ENCODE results near the gene LCN12. TPM values are rescaled to one million over a fixed set of nuclear protein-coding genes. Genes with fewer than 3 reads are reported as not detected.

LCN12 gene
- total RNA-seq, 2 donors from 2014 or later: 6.5 to 8.6 TPM

DNA sequence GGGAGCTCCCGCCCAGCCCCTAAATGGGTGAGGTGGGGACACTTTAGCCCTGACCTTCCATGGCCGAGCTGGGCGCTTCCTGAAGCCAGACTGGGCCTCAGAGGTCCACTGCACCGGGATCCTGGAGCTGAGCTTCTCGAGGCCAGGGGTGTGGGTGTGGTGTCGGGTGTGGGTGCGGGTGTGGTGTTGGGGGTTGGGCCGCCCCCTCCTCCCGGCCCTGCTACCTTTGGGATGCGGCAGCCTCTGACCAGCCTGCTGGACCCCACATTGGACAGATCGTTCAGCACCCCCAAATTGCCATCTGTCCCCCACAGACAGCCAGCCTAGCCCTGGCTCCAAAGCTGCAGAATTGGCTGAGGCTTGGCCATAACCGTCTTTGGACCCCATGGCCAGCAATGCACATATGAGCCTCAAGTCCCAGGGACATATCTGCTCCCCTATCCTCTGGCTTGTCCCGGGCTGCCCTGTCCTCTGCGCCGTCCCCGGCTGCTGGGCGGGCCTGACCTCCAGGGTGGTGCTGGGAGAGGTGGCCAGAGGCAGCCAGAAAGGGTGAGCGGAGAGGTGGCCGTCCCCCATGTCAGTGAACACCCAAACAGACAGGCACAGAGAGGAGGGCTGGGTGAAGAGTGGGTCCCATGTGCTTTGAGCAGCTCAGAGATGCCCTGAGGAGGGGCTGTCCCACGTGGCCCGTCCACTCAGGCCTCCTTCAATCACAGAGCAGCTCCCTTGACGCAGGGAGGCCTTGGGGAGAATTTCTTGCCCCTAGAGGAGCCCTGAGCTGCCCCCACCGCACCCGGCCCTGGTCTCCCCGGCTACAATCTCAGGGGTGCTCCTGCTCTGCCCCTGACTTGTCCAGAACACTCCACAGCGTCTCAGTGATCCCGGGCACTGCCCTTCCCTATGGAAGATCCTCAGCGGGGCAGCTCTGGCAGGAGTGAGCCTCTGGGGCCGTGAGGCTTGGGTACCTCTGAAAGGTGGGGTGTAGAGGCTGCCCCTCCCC, 21.8 kb downstream of the LCN12 start:
- TF ChIP-seq CTCF (IDR thresholded peaks at IDR 0.05): no peak
- Histone ChIP-seq H3K27ac (no peak overlapping the region), H3K27me3 (no peaks in the 10 kb centered on the region), H3K4me3 (no peak overlapping the region), H3K9ac (ENCODE audit: low read depth in 2 of 2, low read length in 2 of 2) (no peak overlapping the region), H3K4me1 (peaks cover 4% of the 10 kb centered on the region), H3K9me3 (no peaks in the 10 kb centered on the region), H3K36me3 (no peaks in the 10 kb centered on the region)
- intact Hi-C loops (cut with DNase I): no loop called here
- DNase-seq: no peak

GRCh38 chr9:136974817-136975535, 22.9 kb downstream of the LCN12 start:
- no peak for TF ChIP-seq CTCF (IDR thresholded peaks at IDR 0.05)
- H3K4me1 ChIP-seq: peaks cover 4% of the 10 kb centered on the region
- H3K9me3 ChIP-seq: no peaks in the 10 kb centered on the region
- H3K36me3 ChIP-seq: no peaks in the 10 kb centered on the region
- intact Hi-C loops (cut with DNase I): no loop called here
- H3K9ac ChIP-seq (ENCODE audit: low read depth in 2 of 2, low read length in 2 of 2): no peak overlapping the region
- DNase-seq: no peak
- H3K4me3 ChIP-seq: no peak overlapping the region
- no peaks in the 10 kb centered on the region for H3K27me3 ChIP-seq
- H3K27ac ChIP-seq: no peak overlapping the region

GRCh38 chr9:136975644-136976043, 23.6 kb downstream of the LCN12 start:
- Histone ChIP-seq H3K9me3 (no peaks in the 10 kb centered on the region), H3K27ac (no peak overlapping the region)

GRCh38 chr9:136977223-136977622, 25.1 kb downstream of the LCN12 start, which contains the start of gene PTGDS:
Gene PTGDS (plus strand): TSS chr9:136977504. CDS start chr9:136977579, 75 bp downstream.
- intact Hi-C loops (cut with DNase I): no loop called here
- DNase-seq: no peak
- H3K4me3 ChIP-seq: peak within 1 kb of the TSS; percentile 43
- H3K9me3 ChIP-seq: no peaks in the 10 kb centered on the region
- H3K27me3 ChIP-seq: no peaks in the 10 kb centered on the region
- H3K9ac ChIP-seq (ENCODE audit: low read depth in 2 of 2, low read length in 2 of 2): peak within 1 kb of the TSS in 1 of 2 donors; percentile 35
- H3K4me1 ChIP-seq: peaks cover 4% of the 10 kb centered on the region
- H3K36me3 ChIP-seq: no peaks in the 10 kb centered on the region
- no peak within 1 kb of the TSS for H3K27ac ChIP-seq
- no peak for TF ChIP-seq CTCF (IDR thresholded peaks at IDR 0.05)

More at GRCh38 chr9:136975644-136976043, 23.6 kb downstream of the LCN12 start:
- H3K4me3 ChIP-seq: no peak overlapping the region
- H3K4me1 ChIP-seq: peaks cover 4% of the 10 kb centered on the region
- DNase-seq: no peak
- H3K36me3 ChIP-seq: no peaks in the 10 kb centered on the region
- no peak overlapping the region for H3K9ac ChIP-seq (ENCODE audit: low read depth in 2 of 2, low read length in 2 of 2)
- intact Hi-C loops (cut with DNase I): no loop called here
- no peaks in the 10 kb centered on the region for H3K27me3 ChIP-seq
- TF ChIP-seq CTCF (IDR thresholded peaks at IDR 0.05): no peak

DNA sequence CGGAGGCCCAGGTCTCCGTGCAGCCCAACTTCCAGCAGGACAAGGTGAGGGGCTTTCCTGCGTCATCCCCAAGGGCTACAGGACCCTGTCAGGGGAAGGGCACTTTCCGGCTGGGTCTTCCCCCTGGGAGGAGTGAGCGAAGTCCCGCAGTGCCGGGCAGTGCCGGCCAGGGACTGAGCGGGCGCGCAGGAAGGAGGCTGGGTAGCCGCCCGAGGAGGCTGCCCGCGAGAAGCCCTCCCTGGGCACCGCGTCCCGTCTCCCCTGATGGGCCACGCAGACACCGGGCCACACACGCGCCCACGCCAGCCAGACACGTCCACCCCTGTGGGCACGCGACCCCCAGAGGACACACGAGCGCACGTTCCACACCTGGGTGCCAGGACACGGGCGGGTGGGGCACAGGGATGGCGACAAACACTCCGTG, 25.6 kb downstream of the LCN12 start:
- H3K4me3 ChIP-seq: peak overlapping the region; percentile 43
- peaks cover 4% of the 10 kb centered on the region for H3K4me1 ChIP-seq
- DNase-seq: no peak
- no peaks in the 10 kb centered on the region for H3K36me3 ChIP-seq
- H3K9ac ChIP-seq (ENCODE audit: low read depth in 2 of 2, low read length in 2 of 2): peak overlapping the region in 1 of 2 donors; percentile 35
- no peaks in the 10 kb centered on the region for H3K27me3 ChIP-seq
- H3K27ac ChIP-seq: no peak overlapping the region
- no peak for TF ChIP-seq CTCF (IDR thresholded peaks at IDR 0.05)
- H3K9me3 ChIP-seq: no peaks in the 10 kb centered on the region
- intact Hi-C loops (cut with DNase I): no loop called here

Measured in colonic mucosa (tissue), 4 donors.